ENCODE data around the gene ANKRD33. TPM values are rescaled to one million over a fixed set of nuclear protein-coding genes. Genes with fewer than 3 reads are reported as not detected.

ANKRD33 gene
- total RNA-seq, 1 experiment from 2014 or later = not detected

DNA sequence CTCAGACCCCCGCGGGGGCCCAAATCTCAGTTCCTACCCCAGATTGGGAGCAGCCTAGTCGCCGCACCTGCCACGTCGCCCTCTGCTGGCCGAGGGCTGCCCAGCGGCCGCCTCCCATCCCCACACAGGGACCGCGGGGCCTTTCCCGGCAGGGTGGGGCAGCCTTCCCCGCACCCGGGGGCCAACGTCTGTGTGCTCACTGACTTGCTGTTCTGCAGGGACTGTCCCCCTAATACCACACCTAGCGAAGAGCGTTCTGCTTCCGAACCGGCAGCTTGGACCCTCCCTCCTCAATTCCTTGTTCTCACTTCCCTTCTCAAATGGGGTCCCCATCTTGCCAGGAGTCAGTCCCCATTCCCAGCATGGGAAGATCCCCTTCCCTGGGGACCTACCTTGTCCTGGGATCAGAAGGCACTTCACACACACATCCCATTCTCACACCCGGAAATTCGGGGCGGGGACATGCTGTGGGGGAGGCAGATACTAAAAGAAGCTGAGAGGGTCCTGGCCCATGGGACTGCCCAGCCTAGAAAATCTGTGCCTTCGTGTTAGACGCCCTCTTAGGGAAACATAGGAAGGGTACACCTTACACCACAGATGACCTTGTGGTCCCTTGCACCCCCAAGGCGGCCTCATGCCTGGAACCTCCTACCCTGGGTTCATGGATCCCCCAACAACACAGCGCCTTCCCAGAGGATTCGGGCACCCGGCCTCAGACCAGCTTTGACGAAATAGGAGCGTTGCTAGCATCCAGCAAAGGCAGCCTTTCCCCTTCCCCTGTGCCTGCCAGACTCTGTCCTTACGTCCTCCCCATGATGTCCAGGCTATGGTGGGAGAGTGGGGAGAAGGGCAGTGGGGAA is 35.8 kb downstream of the ANKRD33 start:
- H3K79me2 ChIP-seq (ENCODE audit: low read length) = no peaks in the 10 kb centered on the region
- CTCF ChIA-PET = no interaction called here
- peak; percentile 54; the same call in 1 of the 2 replicates for ATAC-seq
- H3K9ac ChIP-seq (ENCODE audit: low read length) = no peak overlapping the region
- POLR2A ChIA-PET (ENCODE audit: unreplicated experiment) = no interaction called here
- H3K36me3 ChIP-seq (ENCODE audit: low read depth, low read length) = no peaks in the 10 kb centered on the region
- TF ChIP-seq EZH2 (IDR thresholded peaks at IDR 0.05; ENCODE audit: low read length, unreplicated experiment) = no peak
- no peak for TF ChIP-seq EZH2phosphoT487 (IDR thresholded peaks at IDR 0.05; ENCODE audit: borderline replicate concordance, low read length)
- TF ChIP-seq, protein P1, sequence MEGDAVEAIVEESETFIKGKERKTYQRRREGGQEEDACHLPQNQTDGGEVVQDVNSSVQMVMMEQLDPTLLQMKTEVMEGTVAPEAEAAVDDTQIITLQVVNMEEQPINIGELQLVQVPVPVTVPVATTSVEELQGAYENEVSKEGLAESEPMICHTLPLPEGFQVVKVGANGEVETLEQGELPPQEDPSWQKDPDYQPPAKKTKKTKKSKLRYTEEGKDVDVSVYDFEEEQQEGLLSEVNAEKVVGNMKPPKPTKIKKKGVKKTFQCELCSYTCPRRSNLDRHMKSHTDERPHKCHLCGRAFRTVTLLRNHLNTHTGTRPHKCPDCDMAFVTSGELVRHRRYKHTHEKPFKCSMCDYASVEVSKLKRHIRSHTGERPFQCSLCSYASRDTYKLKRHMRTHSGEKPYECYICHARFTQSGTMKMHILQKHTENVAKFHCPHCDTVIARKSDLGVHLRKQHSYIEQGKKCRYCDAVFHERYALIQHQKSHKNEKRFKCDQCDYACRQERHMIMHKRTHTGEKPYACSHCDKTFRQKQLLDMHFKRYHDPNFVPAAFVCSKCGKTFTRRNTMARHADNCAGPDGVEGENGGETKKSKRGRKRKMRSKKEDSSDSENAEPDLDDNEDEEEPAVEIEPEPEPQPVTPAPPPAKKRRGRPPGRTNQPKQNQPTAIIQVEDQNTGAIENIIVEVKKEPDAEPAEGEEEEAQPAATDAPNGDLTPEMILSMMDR (conservative IDR thresholded peaks at IDR 0.05; ENCODE audit: low read depth, low read length) = peak; percentile 72
- no peaks in the 10 kb centered on the region for H3K27me3 ChIP-seq (ENCODE audit: low read length)
- no peaks in the 10 kb centered on the region for H3K9me2 ChIP-seq (replicated peaks; ENCODE audit: low read length)
- no peak overlapping the region for H3K4me2 ChIP-seq (ENCODE audit: low read length)
- H3K4me3 ChIP-seq (ENCODE audit: low read length) = no peak overlapping the region
- peaks cover 5% of the 10 kb centered on the region; the same call in 1 of the 2 replicates for H3K4me1 ChIP-seq (ENCODE audit: insufficient read depth, low read length)
- peak; percentile 22 for DNase-seq
- intact Hi-C loops (cut with micrococcal nuclease) = no loop called here
- H2AFZ ChIP-seq (ENCODE audit: low read length) = peak overlapping the region; percentile 70; the same call in 1 of the 2 replicates
- BruUV-seq (replicated peaks) = no TSS peak
- no peaks in the 10 kb centered on the region for H4K20me1 ChIP-seq (ENCODE audit: low read length)
- H3F3A ChIP-seq (ENCODE audit: low read length, unreplicated experiment) = no peaks in the 10 kb centered on the region
- no peak overlapping the region for H3K27ac ChIP-seq (ENCODE audit: low read length)
- no peaks in the 10 kb centered on the region for H3K9me3 ChIP-seq (ENCODE audit: low read length)

DNA sequence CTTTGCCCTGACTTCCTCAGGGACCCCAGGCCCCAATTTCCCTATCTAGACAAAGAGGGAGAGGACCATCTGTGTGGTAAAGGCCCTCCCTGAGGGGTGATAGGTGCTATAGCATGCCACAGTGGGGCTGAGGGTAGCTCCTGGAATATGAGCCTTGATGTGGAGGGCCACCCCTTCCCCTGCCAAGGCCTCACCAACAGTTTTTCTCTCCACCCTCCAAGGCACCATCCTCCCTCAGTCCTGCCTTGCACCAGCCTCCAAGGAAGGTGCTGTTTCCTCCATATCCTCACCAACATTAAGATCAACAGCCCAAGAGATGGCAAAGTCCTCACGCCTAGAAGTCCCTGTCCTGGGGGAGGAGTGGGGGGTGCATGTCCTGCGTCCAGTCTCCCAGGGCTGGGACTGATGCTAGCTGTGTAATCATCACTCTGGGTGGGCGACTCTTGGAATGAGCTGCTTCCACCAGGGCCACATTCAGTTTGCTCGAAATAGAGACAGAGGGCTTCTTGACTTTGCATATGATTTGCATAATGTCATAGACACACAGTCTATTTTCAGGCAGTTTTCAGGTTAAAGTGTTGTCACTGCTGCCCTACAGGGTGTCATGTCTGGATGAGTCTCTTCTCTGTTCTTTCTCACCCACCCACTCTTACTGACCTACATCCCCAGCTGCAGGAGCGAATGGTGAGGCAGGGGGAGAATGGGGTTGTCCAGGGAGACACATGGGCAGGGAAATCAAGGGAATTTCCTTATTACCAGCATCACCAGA is 36.8 kb downstream of the ANKRD33 start:
- no peaks in the 10 kb centered on the region for H4K20me1 ChIP-seq (ENCODE audit: low read length)
- H3K36me3 ChIP-seq (ENCODE audit: low read depth, low read length) = no peaks in the 10 kb centered on the region
- CTCF ChIA-PET = no interaction called here
- H3K27me3 ChIP-seq (ENCODE audit: low read length) = no peaks in the 10 kb centered on the region
- TF ChIP-seq EZH2 (IDR thresholded peaks at IDR 0.05; ENCODE audit: low read length, unreplicated experiment) (no peak), EZH2phosphoT487 (IDR thresholded peaks at IDR 0.05; ENCODE audit: borderline replicate concordance, low read length) (no peak)
- TF ChIP-seq, protein P1 (conservative IDR thresholded peaks at IDR 0.05; ENCODE audit: low read depth, low read length) = no peak
- POLR2A ChIA-PET (ENCODE audit: unreplicated experiment) = no interaction called here
- no peak for DNase-seq
- ATAC-seq = no peak
- H3K79me2 ChIP-seq (ENCODE audit: low read length) = no peaks in the 10 kb centered on the region
- H3K9ac ChIP-seq (ENCODE audit: low read length) = no peak overlapping the region
- no peak overlapping the region for H3K27ac ChIP-seq (ENCODE audit: low read length)
- H3K9me3 ChIP-seq (ENCODE audit: low read length) = no peaks in the 10 kb centered on the region
- H3F3A ChIP-seq (ENCODE audit: low read length, unreplicated experiment) = no peaks in the 10 kb centered on the region
- intact Hi-C loops (cut with micrococcal nuclease) = no loop called here
- H3K4me1 ChIP-seq (ENCODE audit: insufficient read depth, low read length) = peaks cover 5% of the 10 kb centered on the region; the same call in 1 of the 2 replicates
- no peak overlapping the region for H3K4me3 ChIP-seq (ENCODE audit: low read length)
- no TSS peak for BruUV-seq (replicated peaks)
- H3K4me2 ChIP-seq (ENCODE audit: low read length) = no peak overlapping the region
- H2AFZ ChIP-seq (ENCODE audit: low read length) = no peak overlapping the region
- no peaks in the 10 kb centered on the region for H3K9me2 ChIP-seq (replicated peaks; ENCODE audit: low read length)
